SJSA1 (cell line): ENCODE results near the gene STIM1. TPM values are rescaled to one million over a fixed set of nuclear protein-coding genes. Genes with fewer than 3 reads are reported as not detected.

Experiments
- DNase-seq, 2 experiments: peaks; one replicate each; pipeline ENCODE4 v3.0.0-alpha.2; 2015 to 2020; ENCODE audit warnings: low spot score in 2 of 2, low read depth in 1 of 2
- H3K27ac ChIP-seq: fragments of 250-450 bp; sonication (Bioruptor Pico); 2 replicates; pipeline ENCODE4 v1.5.1; 2020; ENCODE audit warnings: mild to moderate bottlenecking, moderate library complexity
- H3K27me3 ChIP-seq: fragments of 250-450 bp; sonication (Bioruptor Pico); replicated peaks from 2 replicates; pipeline ENCODE4 v1.5.1; 2020; ENCODE audit warnings: mild to moderate bottlenecking, moderate library complexity
- H3K36me3 ChIP-seq: fragments of 250-450 bp; sonication (Bioruptor Pico); 2 replicates; pipeline ENCODE4 v1.5.1; 2020; ENCODE audit warnings: mild to moderate bottlenecking
- H3K4me1 ChIP-seq: fragments of 250-450 bp; sonication (Bioruptor Pico); replicated peaks from 2 replicates; pipeline ENCODE4 v1.6.1; 2021; ENCODE audit warnings: mild to moderate bottlenecking
- H3K4me3 ChIP-seq: fragments of 250-450 bp; sonication (Bioruptor Pico); 2 replicates; pipeline ENCODE4 v1.5.1; 2020; ENCODE audit warnings: mild to moderate bottlenecking
- H3K9me3 ChIP-seq: fragments of 250-450 bp; sonication (Bioruptor Pico); replicated peaks from 2 replicates; pipeline ENCODE4 v1.5.1; 2020; ENCODE audit warnings: mild to moderate bottlenecking
- total RNA-seq: library from RNA; depleted of rRNA; stranded (reverse); fragments of >200 nt; shearing (Covaris generic); gene quantifications from 2 replicates; pipeline ENCODE4 v1.2.3, GENCODE V29; 2014

STIM1 gene
- total RNA-seq, 1 experiment from 2014 or later, result 87.2 TPM

DNA sequence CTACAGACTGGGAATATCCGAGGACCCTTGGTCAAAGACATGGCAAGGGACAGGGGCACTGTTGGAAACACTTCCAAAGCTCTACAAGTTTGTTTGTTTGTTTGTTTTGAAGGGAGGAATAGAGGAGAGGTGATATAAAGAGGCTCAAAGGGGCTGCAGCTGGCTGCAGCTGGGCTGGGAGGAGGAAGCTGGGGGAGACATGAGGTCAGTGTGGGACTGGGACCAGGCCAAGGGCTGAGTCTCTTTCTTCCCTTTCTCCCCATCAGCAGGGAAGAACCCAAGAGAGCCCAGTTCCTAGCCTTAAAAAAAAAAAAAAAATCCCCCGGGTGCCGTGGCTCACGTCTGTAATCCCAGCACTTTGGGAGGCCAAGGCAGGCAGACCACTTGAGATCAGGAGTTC, 19.7 kb upstream of the STIM1 start:
- Histone ChIP-seq H3K4me1 (peaks cover 13% of the 10 kb centered on the region), H3K9me3 (no peaks in the 10 kb centered on the region), H3K27me3 (no peaks in the 10 kb centered on the region), H3K27ac (no peak overlapping the region), H3K4me3 (no peak overlapping the region), H3K36me3 (peaks cover 81% of the 10 kb centered on the region)
- DNase-seq, result no peak

DNA sequence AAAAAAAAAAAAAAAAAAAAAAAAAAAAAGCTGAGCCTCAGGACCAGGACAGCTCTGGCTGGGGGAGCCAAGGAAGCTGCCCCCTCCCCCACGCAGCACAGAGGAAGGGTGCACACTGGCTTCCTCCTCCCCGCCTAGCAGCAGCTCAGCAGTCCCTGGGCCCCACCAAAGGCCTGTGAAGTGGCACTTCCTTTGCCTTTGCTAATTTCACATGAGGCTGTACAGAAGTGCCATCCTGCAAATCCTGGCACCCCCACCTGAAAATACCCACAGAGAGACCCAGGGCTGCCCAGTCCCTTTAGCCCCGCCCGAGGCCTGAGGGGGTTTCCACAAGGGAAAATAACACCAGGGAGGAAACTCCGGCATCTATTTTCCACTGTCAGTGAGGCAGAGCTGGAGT, 18.6 kb upstream of the STIM1 start:
- Histone ChIP-seq H3K36me3 (peaks cover 72% of the 10 kb centered on the region), H3K27ac (no peak overlapping the region), H3K4me1 (peaks cover 16% of the 10 kb centered on the region), H3K27me3 (no peaks in the 10 kb centered on the region), H3K9me3 (no peaks in the 10 kb centered on the region), H3K4me3 (no peak overlapping the region)
- no peak for DNase-seq

DNA sequence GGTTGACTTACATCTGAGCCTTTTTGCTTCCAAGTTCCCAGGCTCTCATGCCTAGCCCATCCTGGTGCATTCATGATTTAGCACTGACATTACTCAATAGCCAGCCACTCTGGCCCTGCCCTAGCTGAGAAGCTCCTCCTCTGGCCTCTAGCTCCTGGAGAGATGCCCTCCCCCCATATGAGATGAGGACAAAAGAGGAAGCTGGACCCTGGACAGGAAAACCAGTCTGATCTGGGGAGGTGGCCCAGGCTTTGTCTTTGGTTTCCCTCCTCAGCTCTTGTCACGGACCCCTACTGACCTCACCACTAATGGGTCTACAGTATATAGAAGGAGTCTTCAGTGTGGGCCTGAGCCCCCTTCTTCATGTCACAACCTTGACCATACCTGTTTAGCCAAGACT, 17.7 kb upstream of the STIM1 start:
- Histone ChIP-seq H3K27ac (no peak overlapping the region), H3K9me3 (no peaks in the 10 kb centered on the region), H3K27me3 (no peaks in the 10 kb centered on the region), H3K4me1 (peaks cover 19% of the 10 kb centered on the region), H3K4me3 (no peak overlapping the region), H3K36me3 (peaks cover 65% of the 10 kb centered on the region)
- no peak for DNase-seq

DNA sequence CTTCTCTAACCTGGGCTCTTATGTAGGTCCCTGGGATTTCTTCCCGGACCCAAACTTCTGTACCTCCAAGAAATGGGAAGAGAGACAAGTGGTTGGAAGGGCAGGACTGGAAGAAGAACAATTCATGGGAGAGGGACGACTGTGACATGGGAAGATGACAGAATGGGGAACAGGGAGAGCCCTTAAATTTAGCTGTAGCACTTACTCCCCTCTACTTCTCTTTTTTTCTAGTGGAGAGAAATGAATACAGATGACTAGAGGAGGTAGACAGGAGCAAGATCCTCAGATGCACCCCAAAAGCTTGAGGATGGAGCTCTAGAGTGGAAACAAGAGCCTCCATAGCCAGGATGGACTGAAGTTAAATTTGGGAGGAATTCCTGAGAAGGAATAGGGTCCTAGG, 17.0 kb upstream of the STIM1 start:
- H3K4me1 ChIP-seq, result peaks cover 19% of the 10 kb centered on the region
- DNase-seq, result no peak
- H3K4me3 ChIP-seq, result no peak overlapping the region
- H3K27me3 ChIP-seq, result no peaks in the 10 kb centered on the region
- H3K27ac ChIP-seq, result no peak overlapping the region
- H3K9me3 ChIP-seq, result no peaks in the 10 kb centered on the region
- peaks cover 58% of the 10 kb centered on the region for H3K36me3 ChIP-seq

DNA sequence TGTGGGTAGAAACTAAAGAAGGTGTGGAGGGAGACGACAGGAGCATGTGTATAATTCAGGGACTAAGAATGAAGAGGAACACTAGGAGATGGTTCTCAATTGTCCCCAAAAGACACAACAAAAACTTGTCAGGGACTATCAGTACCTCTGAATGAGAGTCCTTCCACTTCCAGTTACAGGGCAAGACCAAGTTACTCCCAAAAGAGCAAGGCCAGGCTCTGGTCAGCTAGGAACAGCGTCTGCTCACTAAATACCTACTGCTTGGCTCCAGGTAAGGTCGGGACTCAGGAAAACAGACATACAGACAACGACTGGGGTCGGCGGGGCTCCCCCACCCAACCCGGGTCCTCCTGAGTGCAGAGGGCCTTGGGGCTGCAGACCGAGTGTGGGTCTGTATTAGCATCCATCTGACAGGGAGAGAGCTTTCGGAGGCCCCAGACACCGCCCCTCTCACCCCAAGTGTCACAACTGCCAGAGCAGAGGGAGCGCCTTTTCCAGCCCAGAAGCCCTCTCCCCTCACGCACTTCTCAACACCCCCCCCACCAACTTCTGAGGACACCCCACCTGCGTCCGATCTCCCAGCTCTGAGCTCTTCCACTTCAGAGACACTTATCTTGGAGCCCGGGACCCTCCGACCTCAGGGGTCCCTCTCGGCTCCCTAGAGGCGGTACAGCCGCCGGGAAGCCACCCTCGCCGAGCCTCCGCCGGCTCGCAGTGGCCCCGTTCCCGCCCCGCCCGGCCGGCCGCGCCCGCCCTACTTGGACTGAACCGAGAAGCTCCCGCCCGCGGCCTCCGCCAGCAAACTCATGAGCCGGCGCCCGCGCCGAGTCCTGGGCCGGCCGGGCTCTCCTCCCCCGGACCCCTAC, 15.2 kb upstream of the STIM1 start:
- no peaks in the 10 kb centered on the region for H3K27me3 ChIP-seq
- peak; percentile 53 to 77 for DNase-seq
- peak overlapping the region; percentile 90 for H3K4me3 ChIP-seq
- no peaks in the 10 kb centered on the region for H3K9me3 ChIP-seq
- peak overlapping the region; percentile 69 for H3K27ac ChIP-seq
- peaks cover 19% of the 10 kb centered on the region for H3K4me1 ChIP-seq
- H3K36me3 ChIP-seq, result peaks cover 41% of the 10 kb centered on the region

DNA sequence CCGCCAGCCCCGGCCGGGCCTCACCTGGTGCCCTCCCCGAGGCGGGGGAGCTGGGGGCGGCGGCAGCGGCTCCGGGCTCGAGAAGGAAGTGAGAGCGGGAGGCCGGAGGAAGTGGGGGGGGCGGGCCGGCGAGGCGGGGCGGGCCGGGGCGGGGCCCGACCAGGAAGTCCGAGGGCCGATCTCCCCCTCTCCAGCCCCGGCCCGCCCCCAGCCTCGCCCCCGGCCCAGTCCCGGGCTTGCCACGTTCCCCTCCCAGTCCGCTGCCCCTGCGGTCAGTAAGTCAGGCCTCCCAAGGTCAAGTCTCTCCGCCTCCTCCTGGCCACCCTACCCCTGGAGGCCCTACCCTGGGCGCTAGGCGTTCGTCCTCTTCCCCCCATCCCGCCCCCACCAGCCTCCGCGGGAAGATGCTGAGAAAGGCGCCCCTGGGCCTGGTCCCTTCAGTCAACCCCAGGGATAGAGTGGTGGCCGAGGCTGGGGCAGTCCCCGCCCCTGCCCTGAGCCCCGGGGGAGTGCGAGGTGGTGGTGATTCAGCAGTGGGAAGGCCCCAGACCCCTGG, 14.5 kb upstream of the STIM1 start, which contains the start of gene RHOG:
Gene RHOG (minus strand): TSS at position 90 of the 556 bp plus-strand sequence. CDS start 12,821 bp downstream, outside the sequence.
- DNase-seq, result peak in 1 of 2 experiments; percentile 89
- H3K4me3 ChIP-seq, result peak within 1 kb of the TSS; percentile 90
- no peaks in the 10 kb centered on the region for H3K27me3 ChIP-seq
- H3K4me1 ChIP-seq, result peaks cover 19% of the 10 kb centered on the region
- peaks cover 35% of the 10 kb centered on the region for H3K36me3 ChIP-seq
- H3K27ac ChIP-seq, result peak within 1 kb of the TSS; percentile 69
- no peaks in the 10 kb centered on the region for H3K9me3 ChIP-seq

DNA sequence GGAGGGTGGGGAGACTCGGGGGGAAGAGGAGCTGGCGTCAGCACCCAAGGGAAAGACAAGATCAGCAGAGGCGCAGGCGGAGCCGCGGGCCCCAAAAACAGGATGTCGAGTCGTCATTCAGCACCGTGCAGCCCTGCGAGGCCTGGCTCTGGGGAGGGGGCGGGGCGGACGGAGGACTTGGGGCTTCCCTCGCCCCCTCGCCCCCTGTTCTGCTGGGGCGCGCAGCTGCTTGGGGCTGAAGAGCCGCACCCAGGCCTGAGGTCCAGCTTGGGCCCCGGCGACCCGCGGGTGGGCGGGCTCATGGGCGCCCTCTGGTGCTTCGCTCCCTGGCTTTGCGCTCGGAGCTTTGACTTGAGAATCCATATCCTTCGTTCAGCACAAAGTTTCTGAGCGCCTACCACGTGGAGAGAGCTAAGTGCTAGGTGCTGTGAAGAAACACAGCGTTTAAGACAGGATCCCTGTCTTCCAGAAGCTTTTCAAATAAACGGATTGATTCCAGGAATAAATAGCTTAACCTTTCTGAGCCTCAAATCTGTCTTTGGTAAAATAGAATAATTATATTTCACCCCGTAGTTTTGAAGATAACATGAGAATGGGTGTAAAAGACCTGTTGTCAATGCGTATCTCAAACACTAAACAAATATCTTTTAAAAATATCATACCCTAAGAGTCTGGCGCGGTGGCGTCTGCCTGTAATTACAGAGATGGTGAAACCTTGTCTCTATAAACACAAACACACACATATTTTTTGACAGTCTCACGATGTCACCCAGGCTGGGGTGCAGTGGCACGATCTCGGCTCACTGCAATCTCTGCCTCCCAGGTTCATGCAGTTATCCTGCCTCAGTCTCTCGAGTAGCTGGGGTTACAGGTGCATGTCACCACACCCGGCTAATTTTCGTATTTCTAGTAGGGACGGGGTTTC, 13.8 kb upstream of the STIM1 start:
- peaks cover 32% of the 10 kb centered on the region for H3K36me3 ChIP-seq

DNA sequence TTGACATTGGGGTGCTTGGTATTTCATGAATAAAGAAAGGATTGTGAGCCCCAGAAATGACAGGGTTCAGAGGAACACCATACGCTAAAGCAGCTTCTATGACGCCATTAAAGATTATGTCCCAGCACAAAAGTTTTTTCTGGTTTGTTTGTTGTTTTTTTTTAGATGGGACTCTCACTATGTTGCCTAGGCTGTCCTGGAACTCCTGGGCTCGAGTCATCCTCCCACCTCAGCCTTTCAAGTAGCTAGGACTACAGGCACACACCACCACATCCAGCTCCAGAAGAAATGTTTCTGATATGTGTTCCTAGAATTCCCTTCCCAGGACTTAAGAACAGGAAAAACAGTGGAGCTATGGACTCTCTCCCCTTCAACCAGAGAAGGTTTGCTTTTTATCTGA, 12.1 kb upstream of the STIM1 start:
- no peak for DNase-seq
- Histone ChIP-seq H3K36me3 (peaks cover 19% of the 10 kb centered on the region), H3K4me1 (peaks cover 19% of the 10 kb centered on the region), H3K27me3 (no peaks in the 10 kb centered on the region), H3K27ac (no peak overlapping the region), H3K4me3 (no peak overlapping the region), H3K9me3 (no peaks in the 10 kb centered on the region)

More for the DNA sequence above, 13.8 kb upstream of the STIM1 start:
- DNase-seq, result peak; percentile 90 to 93
- Histone ChIP-seq H3K27ac (peak overlapping the region; percentile 69), H3K9me3 (no peaks in the 10 kb centered on the region), H3K27me3 (no peaks in the 10 kb centered on the region), H3K4me1 (peaks cover 19% of the 10 kb centered on the region), H3K4me3 (peak overlapping the region; percentile 90)

DNA sequence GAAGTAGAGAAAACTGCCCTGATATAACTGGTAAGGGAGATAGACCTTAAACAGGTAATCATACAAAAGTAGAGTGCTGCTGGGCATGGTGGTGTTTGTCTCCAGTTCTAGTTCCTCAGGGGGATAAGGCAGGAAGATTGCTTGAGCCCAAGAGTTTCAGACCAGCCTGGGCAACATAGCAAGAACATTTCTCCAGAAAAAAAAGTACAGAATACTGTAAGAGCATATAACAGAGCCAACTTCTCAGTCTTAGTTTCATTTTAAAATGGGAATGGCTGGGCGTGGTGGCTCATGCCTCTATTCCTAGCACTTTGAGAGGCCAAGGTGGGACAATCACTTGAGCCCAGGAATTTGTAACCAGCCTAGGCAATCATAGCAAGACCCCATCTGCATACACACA, 10.2 kb upstream of the STIM1 start:
- H3K36me3 ChIP-seq, result peaks cover 5% of the 10 kb centered on the region
- no peak overlapping the region for H3K27ac ChIP-seq
- no peaks in the 10 kb centered on the region for H3K27me3 ChIP-seq
- H3K9me3 ChIP-seq, result no peaks in the 10 kb centered on the region
- DNase-seq, result no peak
- no peak overlapping the region for H3K4me3 ChIP-seq
- H3K4me1 ChIP-seq, result peaks cover 7% of the 10 kb centered on the region

DNA sequence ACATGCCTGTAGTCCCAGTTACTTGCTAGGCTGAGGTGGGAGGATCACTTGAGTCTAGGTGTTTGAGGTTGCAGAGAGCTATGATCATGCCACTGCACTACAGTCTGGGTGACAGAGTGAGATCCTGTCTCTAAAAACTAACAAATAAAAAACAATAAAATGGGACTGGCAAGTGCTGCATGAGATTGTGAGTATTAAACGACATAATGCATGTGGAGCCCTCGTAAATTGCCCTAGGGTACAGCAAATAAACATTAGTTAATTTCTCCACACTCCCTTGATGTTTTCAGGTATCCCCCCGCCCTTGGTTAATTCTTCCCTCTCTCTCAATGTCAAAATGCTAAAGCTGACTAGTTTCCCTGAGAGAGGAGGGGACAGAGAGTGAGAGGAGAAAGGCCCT, 9.8 kb upstream of the STIM1 start:
- Histone ChIP-seq H3K36me3 (peaks cover under 1% of the 10 kb centered on the region), H3K4me3 (no peak overlapping the region), H3K9me3 (no peaks in the 10 kb centered on the region), H3K27ac (no peak overlapping the region), H3K4me1 (peaks cover 6% of the 10 kb centered on the region), H3K27me3 (no peaks in the 10 kb centered on the region)
- DNase-seq, result no peak

DNA sequence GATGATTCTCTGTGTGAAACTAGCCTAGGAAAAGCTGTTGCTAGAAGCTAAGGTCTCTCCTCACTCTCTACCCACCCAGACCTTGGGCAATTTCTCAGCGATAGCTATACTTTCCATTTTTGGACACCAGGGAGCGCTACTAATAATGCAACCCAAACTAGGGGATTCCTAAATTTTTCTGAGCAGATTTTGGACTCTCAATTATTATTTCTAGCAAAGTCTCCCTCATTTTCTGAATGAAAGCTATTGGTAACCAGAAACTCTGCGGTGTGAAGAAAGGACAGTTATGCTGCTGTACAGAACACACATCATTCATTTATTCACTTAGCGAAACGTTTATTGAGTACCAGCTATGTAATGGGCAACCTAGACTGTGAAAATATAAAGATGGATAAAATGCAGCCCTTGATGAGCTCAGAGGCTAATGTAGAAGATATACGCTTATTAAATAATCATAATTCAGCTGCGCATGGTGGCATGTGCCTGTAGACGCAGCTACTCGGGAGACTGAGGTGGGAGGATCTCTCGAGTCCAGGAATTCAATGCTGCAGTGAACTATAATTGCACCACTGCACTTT, 6.1 kb upstream of the STIM1 start:
- Histone ChIP-seq H3K27me3 (no peaks in the 10 kb centered on the region), H3K9me3 (no peaks in the 10 kb centered on the region)
- peak in 1 of 2 experiments; percentile 70 for DNase-seq

DNA sequence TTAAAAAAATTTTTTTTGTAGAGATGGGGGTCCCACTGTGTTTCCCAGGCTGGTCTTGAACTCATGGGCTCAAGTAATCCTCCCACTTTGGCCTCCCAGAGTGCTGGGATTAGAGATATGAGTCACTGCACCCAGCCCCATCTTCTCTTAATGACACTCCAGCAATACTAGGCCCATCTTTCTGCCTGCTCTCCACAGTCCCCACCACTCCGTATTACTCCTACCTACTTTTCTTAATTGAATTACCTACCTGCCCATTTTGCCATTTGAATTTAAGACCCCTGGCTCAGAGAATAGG, 2.0 kb upstream of the STIM1 start:
- no peaks in the 10 kb centered on the region for H3K9me3 ChIP-seq
- H3K4me1 ChIP-seq, result peaks cover 33% of the 10 kb centered on the region
- H3K4me3 ChIP-seq, result no peak overlapping the region
- no peak overlapping the region for H3K27ac ChIP-seq
- no peaks in the 10 kb centered on the region for H3K27me3 ChIP-seq
- DNase-seq, result no peak
- H3K36me3 ChIP-seq, result peaks cover 6% of the 10 kb centered on the region; the same call in 1 of the 2 replicates

More for the DNA sequence above, 6.1 kb upstream of the STIM1 start:
- peaks cover 4% of the 10 kb centered on the region for H3K4me1 ChIP-seq
- no peak overlapping the region for H3K27ac ChIP-seq
- H3K36me3 ChIP-seq, result no peaks in the 10 kb centered on the region
- no peak overlapping the region for H3K4me3 ChIP-seq

DNA sequence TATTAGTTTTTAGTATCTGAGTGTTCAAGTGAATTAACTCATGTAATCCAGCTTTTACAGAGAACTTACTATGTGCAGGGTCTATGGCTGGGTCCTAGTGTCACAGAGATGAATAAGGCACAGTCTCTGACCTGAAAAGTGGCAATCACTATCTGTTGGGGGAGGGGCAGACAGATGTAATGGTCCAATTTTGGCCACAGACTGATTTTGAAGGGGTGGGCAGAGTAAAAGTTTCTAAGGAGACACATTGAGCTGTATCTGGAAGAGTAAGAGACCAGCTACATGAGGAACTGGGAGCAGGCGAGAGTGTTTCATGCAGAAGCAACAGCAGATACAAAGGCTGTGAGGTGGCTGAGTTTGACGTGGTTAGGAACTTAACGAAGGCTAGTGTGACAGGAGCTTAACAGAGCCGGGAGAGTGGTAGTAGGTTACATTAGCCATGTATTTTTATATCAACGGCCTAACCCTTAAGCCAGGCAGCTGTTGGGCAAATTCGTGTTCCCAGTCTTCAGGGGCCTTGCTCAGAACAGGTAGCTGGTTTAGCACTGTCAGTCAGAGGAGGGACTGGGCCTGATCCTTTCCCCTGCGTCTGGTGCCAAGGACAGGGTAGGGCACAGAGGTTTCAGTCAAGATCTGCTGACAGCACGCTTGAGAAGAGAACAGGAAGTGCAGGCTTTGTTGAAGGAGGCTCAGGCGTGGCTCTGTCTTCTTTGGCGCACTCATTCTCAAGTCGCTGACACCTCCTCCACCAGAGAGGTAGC, 1.4 kb upstream of the STIM1 start:
- no peak overlapping the region; the same call in 1 of the 2 replicates for H3K4me3 ChIP-seq
- DNase-seq, result no peak
- peaks cover 35% of the 10 kb centered on the region for H3K4me1 ChIP-seq
- 0 out of 2 replicates have a peak overlapping the region, but pooled peaks have one; percentile 14 for H3K27ac ChIP-seq
- H3K36me3 ChIP-seq, result peaks cover 6% of the 10 kb centered on the region; the same call in 1 of the 2 replicates
- no peaks in the 10 kb centered on the region for H3K9me3 ChIP-seq
- H3K27me3 ChIP-seq, result no peaks in the 10 kb centered on the region
